IPS-15b (cell line): Measurements from ENCODE around the gene CDH13.

Experiments used
- H3K27me3 ChIP-seq: one replicate; pipeline ENCODE4 v1.6.1; 2013; ENCODE audit warnings: low read length; ENCODE audit not compliant: control insufficient read depth, insufficient read depth
- H3K36me3 ChIP-seq: one replicate; pipeline ENCODE4 v1.6.1; 2013; ENCODE audit warnings: low read length; ENCODE audit not compliant: control insufficient read depth, insufficient read depth
- H3K4me1 ChIP-seq: one replicate; pipeline ENCODE4 v1.6.1; 2013; ENCODE audit warnings: mild to moderate bottlenecking, low read length; ENCODE audit not compliant: control insufficient read depth, insufficient read depth
- H3K4me3 ChIP-seq: one replicate; pipeline ENCODE4 v1.5.1; 2013; ENCODE audit warnings: low read depth, low read length
- H3K9ac ChIP-seq: one replicate; pipeline ENCODE4 v1.6.1; 2013; ENCODE audit warnings: low read depth, mild to moderate bottlenecking, low read length
- H3K9me3 ChIP-seq: one replicate; pipeline ENCODE4 v1.6.1; 2013; ENCODE audit warnings: mild to moderate bottlenecking, low read length; ENCODE audit not compliant: control insufficient read depth, insufficient read depth

Gene CDH13

GRCh38 chr16:83300326-83300725, 673.6 kb downstream of the CDH13 start:
- Histone ChIP-seq H3K4me3 (no peak overlapping the region), H3K36me3 (no peaks in the 10 kb centered on the region), H3K27me3 (no peaks in the 10 kb centered on the region), H3K4me1 (no peaks in the 10 kb centered on the region), H3K9me3 (no peaks in the 10 kb centered on the region), H3K9ac (no peak overlapping the region)

- H3K27me3 ChIP-seq = no peaks in the 10 kb centered on the region
- no peaks in the 10 kb centered on the region for H3K4me1 ChIP-seq
- no peaks in the 10 kb centered on the region for H3K9me3 ChIP-seq
- no peaks in the 10 kb centered on the region for H3K36me3 ChIP-seq
- H3K9ac ChIP-seq = no peak overlapping the region
- no peak overlapping the region for H3K4me3 ChIP-seq
Measured at GRCh38 chr16:83301971-83302370, 675.2 kb downstream of the CDH13 start.

- H3K9ac ChIP-seq = no peak overlapping the region
- H3K4me1 ChIP-seq = no peaks in the 10 kb centered on the region
Measured at GRCh38 chr16:83302853-83303252, 676.1 kb downstream of the CDH13 start.

GRCh38 chr16:83305092-83305491, 678.3 kb downstream of the CDH13 start:
- Histone ChIP-seq H3K9ac (no peak overlapping the region), H3K4me3 (no peak overlapping the region), H3K27me3 (no peaks in the 10 kb centered on the region), H3K9me3 (no peaks in the 10 kb centered on the region), H3K4me1 (no peaks in the 10 kb centered on the region), H3K36me3 (no peaks in the 10 kb centered on the region)

More at GRCh38 chr16:83302853-83303252, 676.1 kb downstream of the CDH13 start:
- Histone ChIP-seq H3K4me3 (no peak overlapping the region), H3K9me3 (no peaks in the 10 kb centered on the region), H3K36me3 (no peaks in the 10 kb centered on the region), H3K27me3 (no peaks in the 10 kb centered on the region)

GRCh38 chr16:83306961-83307593, 680.3 kb downstream of the CDH13 start:
- Histone ChIP-seq H3K9me3 (no peaks in the 10 kb centered on the region), H3K4me3 (no peak overlapping the region), H3K27me3 (no peaks in the 10 kb centered on the region), H3K4me1 (no peaks in the 10 kb centered on the region), H3K9ac (no peak overlapping the region), H3K36me3 (no peaks in the 10 kb centered on the region)

- Histone ChIP-seq H3K9me3 (no peaks in the 10 kb centered on the region), H3K4me3 (no peak overlapping the region), H3K9ac (no peak overlapping the region), H3K4me1 (no peaks in the 10 kb centered on the region), H3K27me3 (no peaks in the 10 kb centered on the region), H3K36me3 (no peaks in the 10 kb centered on the region)
Measured at GRCh38 chr16:83307594-83307992, 680.8 kb downstream of the CDH13 start.

GRCh38 chr16:83308414-83308813, 681.6 kb downstream of the CDH13 start:
- H3K27me3 ChIP-seq = no peaks in the 10 kb centered on the region
- no peaks in the 10 kb centered on the region for H3K36me3 ChIP-seq
- no peaks in the 10 kb centered on the region for H3K9me3 ChIP-seq
- no peak overlapping the region for H3K4me3 ChIP-seq
- no peaks in the 10 kb centered on the region for H3K4me1 ChIP-seq
- no peak overlapping the region for H3K9ac ChIP-seq

GRCh38 chr16:83310816-83311215, 684.0 kb downstream of the CDH13 start:
- Histone ChIP-seq H3K4me1 (no peaks in the 10 kb centered on the region), H3K9me3 (no peaks in the 10 kb centered on the region)

GRCh38 chr16:83312015-83312717, 685.4 kb downstream of the CDH13 start:
- no peaks in the 10 kb centered on the region for H3K9me3 ChIP-seq
- H3K4me1 ChIP-seq = no peaks in the 10 kb centered on the region
- H3K27me3 ChIP-seq = no peaks in the 10 kb centered on the region
- H3K4me3 ChIP-seq = no peak overlapping the region
- H3K9ac ChIP-seq = no peak overlapping the region
- no peaks in the 10 kb centered on the region for H3K36me3 ChIP-seq

More at GRCh38 chr16:83310816-83311215, 684.0 kb downstream of the CDH13 start:
- no peak overlapping the region for H3K4me3 ChIP-seq
- no peak overlapping the region for H3K9ac ChIP-seq
- no peaks in the 10 kb centered on the region for H3K27me3 ChIP-seq
- H3K36me3 ChIP-seq = no peaks in the 10 kb centered on the region

- Histone ChIP-seq H3K27me3 (no peaks in the 10 kb centered on the region), H3K9ac (no peak overlapping the region), H3K4me1 (no peaks in the 10 kb centered on the region), H3K9me3 (no peaks in the 10 kb centered on the region), H3K4me3 (no peak overlapping the region), H3K36me3 (no peaks in the 10 kb centered on the region)
Measured at GRCh38 chr16:83312718-83313245, 686.0 kb downstream of the CDH13 start.

- H3K27me3 ChIP-seq = no peaks in the 10 kb centered on the region
- H3K9me3 ChIP-seq = no peaks in the 10 kb centered on the region
- H3K4me1 ChIP-seq = no peaks in the 10 kb centered on the region
Measured at GRCh38 chr16:83315271-83315670, 688.5 kb downstream of the CDH13 start.

GRCh38 chr16:83316458-83316857, 689.7 kb downstream of the CDH13 start:
- H3K4me1 ChIP-seq = no peaks in the 10 kb centered on the region
- no peaks in the 10 kb centered on the region for H3K9me3 ChIP-seq
- no peak overlapping the region for H3K4me3 ChIP-seq
- no peaks in the 10 kb centered on the region for H3K27me3 ChIP-seq
- H3K36me3 ChIP-seq = no peaks in the 10 kb centered on the region
- H3K9ac ChIP-seq = no peak overlapping the region

More at GRCh38 chr16:83315271-83315670, 688.5 kb downstream of the CDH13 start:
- H3K4me3 ChIP-seq = no peak overlapping the region
- H3K9ac ChIP-seq = no peak overlapping the region
- no peaks in the 10 kb centered on the region for H3K36me3 ChIP-seq
